GM19043 (cell line): ENCODE measurements around the gene CTAGE9.
"Not testable (repeated sequence)": the region's sequence is repeated elsewhere in the genome, so short reads cannot be mapped to it uniquely, and the experiment has no call there.

Source experiments
- ATAC-seq: cut with Tn5 transposase; IDR thresholded peaks from one replicate; pipeline ENCODE4 v1.9.1; 2021; ENCODE audit warnings: low read depth; ENCODE audit not compliant: unreplicated experiment

CTAGE9 gene, protein sequence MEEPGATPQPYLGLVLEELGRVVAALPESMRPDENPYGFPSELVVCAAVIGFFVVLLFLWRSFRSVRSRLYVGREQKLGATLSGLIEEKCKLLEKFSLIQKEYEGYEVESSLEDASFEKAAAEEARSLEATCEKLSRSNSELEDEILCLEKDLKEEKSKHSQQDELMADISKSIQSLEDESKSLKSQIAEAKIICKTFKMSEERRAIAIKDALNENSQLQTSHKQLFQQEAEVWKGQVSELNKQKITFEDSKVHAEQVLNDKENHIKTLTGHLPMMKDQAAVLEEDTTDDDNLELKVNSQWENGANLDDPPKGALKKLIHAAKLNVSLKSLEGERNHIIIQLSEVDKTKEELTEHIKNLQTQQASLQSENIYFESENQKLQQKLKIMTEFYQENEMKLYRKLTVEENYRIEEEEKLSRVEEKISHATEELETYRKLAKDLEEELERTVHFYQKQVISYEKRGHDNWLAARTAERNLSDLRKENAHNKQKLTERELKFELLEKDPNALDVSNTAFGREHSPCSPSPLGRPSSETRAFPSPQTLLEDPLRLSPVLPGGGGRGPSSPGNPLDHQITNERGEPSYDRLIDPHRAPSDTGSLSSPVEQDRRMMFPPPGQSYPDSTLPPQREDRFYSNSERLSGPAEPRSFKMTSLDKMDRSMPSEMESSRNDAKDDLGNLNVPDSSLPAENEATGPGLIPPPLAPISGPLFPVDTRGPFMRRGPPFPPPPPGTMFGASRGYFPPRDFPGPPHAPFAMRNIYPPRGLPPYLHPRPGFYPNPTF

DNA sequence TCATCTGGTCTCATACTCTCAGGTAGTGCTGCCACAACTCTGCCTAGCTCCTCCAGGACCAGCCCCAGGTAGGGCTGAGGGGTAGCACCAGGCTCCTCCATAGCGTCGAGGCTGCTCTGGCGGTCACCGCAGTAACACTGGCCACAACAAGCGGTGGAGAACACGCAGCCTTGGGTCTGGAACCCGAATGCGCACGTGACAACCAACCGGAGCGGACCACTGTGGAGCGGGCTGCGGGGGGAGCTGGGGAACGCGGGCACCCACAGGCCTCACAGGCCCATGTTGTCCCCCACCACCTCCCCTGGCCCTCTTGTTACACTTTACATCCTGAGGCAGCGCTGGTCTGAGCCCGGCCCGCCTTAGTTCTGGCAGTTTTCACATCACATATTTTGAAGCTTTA lies at the start of gene CTAGE9:
CTAGE9 (minus strand) TSS at position 101 of the 400 bp plus-strand sequence; CDS start at position 101, 0 bp downstream.
- ATAC-seq, result not testable (repeated sequence)

DNA sequence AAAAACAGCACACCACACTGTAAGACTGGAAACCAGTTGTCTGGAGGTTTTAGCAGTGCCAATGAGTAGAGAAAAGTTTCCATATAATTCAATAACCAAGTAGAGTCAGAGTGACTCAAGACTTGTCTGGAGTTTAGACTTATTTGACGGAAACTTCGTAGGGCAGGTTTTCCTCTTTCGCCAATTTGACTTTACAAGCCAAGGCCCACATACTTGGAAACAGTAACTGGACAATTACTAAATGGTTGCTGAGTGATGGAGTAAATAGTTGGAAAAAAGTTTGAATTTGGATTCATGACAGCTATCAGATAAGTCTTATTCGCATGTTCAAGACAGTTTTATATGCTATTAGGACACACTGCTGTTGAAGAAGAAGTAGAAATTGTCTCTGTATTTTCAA lies 48.1 kb upstream of the CTAGE9 start:
- ATAC-seq, result no peak

DNA sequence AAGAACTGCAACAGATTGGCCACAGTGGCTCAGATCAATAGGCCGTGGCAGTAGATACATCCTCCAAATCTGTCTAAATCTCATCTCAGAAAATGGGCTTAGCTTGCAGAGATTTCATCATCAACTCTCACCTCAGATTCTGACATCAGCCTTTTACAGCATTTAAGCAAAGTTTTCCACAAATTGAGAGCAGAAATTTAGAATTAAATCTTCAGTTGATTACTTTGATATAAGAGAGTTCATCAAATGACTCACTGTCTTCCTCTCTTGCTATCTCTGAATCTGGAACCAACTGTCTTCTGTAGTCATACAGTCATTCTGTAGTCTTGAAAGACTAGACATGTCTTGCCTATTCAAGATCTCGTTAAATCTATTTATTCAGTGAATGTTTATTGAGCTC lies 45.2 kb upstream of the CTAGE9 start:
- no peak for ATAC-seq

DNA sequence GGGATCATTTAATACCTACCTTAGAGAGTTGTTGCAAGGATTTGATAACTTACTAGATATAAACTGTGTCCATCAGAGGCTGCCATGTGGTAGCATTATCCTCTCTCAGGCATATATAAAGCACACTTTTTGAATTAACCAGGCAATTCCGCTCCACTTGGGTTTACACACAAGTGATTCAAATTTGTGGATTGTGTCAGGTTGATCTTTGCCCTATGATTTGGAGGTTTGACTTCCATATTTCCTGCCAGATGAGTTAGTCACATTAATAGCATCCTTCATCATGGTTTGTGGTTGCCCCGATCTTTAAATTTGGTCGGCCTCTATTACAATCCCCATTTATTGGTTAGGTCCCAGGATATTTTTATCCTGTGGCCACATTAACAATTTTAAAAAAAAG lies 44.8 kb upstream of the CTAGE9 start:
- ATAC-seq, result no peak

DNA sequence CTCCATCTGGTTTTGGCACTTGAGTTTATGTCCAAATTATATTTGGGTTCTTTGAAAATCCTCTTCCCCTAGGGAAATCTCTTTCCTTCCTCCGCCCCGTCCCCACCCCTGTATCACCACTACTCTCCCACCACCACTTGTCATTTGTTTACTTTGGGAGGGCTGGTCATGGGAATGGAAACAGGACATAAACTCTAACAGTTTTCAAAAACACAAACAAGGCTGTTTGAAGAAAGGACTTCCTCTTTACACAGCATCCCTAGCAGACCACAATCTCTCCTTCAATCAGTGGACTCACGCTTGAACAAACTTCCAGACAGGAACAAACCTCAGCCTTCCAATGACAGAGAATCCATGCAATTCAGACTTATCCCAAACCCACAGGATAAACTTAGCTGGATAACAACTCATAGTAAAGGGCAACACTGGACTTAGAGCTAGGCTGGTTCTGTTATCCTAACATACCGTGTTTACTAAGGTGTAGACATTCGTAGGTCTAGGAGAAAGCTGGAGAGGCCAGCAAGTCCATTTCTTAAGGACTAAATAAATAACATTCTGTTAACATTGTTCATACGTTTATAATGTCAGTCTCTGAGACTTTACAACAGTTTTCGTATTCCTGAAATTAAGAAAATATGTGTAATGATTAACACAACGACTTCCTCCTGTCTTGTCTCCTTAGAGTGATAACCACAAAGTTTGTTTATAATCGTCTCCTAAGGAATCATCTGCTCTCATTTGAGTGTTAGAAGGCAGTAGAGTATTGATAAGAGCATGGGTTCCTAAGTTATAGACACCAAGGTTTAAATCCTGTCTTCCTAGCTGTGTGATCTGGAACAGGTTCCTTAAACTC lies 44.1 kb upstream of the CTAGE9 start:
- no peak for ATAC-seq

DNA sequence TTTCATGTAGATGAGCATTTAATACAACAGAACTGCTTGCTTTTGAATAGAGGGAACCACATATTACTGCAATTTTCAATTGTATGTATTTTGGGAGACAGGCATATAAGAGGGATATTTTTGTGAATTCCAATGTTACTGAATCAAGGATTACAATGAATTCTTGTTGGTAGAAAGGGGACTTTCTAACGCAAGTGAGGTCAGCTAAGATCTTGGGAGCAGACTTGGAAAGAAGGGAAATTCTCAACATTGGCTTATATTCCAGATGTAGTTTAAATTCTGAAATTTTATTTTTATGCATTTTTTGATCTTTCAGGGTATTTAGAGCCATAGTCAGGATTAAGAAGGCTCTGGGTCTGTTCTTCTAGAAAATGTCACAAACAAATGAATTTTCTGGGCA lies 43.3 kb upstream of the CTAGE9 start:
- ATAC-seq, result no peak

DNA sequence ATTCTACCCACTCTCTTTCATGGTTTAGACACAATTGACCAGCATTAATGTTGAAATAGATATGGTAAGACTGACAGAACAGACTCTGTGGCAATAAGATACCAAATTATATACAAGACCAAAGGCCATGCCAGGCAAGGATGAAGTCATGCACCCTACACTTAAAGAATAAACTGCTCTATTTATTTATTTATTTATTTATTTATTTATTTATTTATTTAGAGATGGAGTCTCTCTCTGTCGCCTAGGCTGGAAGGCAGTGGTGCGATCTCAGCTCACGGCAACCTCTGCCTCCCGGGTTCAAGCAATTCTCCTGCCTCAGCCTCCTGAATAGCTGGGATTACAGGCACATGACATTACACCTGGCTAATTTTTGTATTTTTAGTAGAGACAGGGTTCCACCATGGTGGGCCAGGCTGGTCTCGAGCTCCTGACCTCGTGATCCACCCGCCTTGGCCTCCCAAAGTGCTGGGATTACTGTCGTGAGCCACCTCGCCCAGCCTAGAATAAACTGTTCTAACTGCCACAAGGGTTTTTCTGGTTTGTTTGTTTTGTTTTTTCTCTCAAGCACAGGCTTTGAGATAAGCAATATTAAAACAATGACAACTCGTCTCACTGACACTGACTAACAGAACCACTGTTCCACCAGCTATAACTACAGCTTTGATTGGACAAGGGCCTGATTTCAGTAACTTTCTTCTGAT lies 40.3 kb upstream of the CTAGE9 start:
- not testable (repeated sequence) for ATAC-seq

DNA sequence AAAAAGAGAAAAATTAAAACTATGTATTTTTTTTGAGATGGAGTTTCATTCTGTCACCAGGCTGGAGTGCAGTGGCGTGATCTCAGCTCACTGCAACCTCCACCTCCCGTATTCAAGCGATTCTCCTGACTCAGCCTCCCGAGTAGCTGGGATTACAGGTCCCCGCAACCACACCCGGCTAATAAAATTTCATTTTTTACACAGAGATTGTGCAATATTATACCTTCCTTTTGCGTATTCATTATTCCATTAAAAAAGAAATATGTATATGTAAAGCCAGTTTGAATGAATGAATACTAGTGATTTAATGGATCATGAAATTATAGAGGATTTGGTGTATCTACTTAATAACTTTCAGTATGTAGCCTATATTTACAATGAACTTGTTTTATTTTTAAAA lies 38.2 kb upstream of the CTAGE9 start:
- ATAC-seq, result no peak

DNA sequence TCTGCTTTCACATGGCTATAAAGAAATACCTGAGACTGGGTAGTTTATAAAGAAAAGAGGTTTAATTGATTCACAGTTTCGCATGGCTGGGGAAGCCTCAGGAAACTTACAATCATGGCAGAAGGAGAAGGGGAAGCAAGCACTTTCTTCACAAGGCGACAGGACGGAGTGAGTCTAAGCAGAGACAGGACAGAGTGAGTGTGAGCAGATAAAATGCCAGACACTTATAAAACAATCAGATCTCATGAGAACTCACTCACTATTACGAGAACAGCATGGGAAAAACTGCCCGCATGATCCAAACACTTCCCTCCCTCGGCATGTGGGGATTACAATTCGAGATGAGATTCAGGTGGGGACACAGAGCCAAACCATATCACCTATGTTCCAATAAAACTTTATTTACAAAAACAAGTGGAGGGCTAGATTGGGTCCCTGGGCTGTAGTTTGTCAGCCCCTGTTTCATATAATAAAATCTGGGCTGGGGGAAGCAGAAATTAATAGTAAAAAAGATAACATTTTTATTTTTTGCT lies 37.1 kb upstream of the CTAGE9 start:
- no peak for ATAC-seq

DNA sequence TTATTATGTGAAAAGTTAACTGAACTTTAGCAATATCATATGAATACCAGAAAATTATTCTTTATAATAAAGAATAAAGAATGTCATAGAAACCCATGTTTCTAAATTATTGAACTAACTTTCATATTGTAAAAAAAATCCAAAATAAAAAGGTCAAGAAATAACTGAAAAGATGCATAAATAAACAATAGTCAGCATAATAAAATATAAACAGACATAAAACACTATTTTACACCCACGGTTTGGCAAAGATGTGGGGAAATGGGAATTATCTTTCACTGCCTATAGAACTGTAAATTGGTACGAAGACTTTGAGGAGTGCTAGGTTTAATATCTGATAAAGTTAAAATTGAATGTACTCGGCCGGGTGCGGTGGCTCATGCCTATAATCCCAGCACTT lies 34.7 kb upstream of the CTAGE9 start:
- no peak for ATAC-seq

DNA sequence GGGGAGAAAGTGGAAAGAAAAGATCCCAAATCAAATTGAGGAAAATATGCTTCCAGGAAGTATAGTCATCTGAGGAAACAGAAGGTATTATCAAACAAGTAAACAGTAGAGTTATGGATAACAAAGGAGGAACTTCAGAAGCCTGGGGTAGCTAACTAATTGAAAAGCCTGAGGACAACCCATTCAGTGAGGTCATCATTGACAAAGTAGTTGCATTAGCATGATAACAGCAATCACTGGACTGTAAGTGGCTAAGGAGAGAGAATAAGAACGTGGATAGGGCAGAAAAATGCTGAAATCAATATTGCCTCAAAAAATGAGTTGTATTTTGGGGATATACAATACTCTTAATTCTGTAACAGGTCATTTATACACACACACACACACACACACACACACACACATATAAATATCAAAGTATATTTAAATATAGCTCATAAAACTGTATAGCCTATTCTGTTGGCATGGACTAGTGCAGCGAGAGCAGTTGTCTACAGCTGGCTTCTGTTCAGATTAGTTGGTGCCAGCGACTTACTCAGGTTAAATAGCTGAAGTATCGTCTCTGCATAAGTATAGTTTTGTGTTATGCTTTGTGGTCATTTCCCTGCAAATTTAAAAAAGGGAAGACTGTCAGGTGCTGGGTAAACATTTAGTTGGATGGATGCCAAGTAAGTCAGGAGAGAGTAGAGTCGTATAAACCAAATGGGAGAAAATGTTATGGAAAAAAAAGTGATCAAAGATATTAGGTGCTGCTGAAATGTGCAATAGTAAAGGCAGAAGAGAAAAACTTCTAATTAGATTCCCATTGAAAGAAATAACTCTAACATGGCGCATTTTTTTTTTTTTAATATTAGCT lies 33.8 kb upstream of the CTAGE9 start:
- ATAC-seq, result no peak

DNA sequence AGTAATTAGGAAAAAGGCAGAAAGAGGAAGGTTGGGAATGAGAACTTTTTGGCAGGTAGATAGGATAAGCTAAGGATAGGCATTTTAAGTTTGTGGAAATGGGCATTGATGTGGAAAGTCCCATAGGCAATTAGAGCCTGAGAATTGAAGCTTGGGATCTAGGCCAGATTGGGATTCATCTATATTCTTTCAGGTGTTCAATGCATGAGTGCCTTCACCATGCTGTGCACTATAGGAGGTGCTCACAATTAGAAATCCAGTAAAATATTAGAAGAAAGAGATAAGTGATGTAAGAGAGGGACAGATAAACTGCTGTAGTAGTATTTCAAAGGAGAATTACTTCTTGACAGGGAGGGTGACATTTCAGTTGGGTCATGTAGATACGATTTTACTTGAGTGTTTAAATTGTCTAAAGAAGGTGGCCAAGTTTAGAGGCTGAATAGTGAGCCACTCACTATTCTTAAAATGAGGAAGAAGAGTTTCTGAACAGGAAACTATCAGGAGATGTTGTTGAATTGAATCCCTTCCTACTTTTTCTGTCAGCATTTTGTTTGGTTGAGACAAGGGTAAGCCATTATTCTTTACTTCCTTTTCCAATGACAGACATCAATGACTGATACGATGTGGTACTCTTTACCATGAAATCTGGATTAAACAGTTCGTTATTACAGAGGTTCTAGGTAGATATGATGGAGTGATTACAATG lies 31.0 kb upstream of the CTAGE9 start:
- no peak for ATAC-seq

DNA sequence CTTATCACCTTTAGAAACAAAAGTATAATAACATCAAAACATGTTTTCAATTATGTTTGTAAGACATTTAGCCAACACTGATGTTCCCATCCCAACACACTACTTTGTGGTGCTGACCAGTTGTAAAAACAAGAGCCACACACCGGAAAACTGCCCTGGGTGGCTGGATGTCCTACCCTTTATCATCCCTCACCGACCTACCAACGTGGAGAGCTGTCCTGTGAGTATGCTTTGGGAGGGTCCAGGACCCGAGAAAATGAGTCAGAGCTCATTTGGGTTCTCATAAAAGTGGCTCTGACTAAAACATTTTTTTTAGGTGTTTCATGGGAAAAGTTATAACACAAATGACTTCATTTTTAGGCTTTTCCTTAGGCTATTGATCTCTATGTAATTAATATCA lies 29.3 kb upstream of the CTAGE9 start:
- ATAC-seq, result no peak

DNA sequence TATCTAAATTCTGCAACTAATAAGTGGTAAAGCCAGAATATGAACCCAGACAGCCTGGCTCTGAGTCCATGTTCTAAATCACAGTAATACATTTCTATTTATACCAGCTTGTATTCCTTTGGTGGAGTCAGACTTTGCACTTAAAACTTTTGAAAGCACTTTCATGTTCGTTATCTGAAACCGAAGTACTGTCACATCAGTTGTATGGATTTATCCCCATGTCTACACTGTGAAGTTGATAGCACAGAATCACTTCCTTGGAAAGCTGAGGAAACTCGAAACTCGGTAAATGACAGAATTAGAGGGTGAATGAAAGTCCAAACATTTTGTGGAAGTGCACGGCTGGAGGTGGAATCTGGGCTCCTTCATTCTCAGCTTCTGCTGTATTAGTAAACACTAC lies 28.3 kb upstream of the CTAGE9 start:
- ATAC-seq, result no peak

DNA sequence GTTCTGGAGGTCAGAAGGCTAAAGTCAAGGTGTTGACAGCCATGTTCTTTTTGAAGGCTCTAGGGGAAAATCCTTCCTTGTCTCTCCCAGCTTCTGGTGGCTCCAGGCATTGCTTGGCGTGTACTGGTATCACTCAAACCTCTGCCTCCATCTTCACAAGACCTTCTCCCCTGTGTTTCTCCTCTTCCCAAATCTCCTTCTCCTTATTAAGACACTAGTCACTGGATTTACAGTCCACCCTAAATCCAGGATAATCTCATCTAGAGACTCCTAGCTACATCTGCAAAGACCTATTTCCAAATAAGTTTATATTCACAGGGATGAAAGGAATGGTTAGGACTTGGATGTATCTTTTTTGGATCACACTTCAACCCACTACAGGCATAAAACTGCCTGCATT lies 26.0 kb upstream of the CTAGE9 start:
- ATAC-seq, result no peak

DNA sequence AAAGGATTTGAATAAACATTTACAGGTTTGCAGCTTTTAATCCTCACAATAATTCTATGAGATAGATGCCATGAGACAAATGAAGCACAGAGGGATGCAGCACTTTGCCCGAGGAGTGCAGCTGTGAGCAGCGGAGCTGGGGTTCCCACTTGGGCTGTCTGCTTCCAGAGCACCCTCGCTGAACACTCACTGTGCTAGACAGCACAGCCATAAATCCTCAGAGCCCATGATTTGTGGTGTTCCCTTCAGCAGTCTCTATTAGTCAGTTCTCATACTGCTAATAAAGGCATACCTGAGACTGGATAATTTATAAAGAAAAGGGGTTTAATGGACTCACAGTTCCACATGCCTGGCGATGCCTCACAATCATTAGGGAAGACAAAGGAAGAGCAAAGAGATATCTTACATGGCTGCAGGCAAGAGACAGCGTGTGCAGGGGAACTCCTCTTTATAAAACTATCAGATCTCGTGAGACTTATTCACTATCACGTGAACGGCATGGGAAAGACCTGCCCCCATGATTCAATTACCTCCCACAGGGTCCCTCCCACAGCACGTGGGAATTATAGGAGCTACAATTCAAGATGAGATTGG lies 25.3 kb upstream of the CTAGE9 start:
- no peak for ATAC-seq

DNA sequence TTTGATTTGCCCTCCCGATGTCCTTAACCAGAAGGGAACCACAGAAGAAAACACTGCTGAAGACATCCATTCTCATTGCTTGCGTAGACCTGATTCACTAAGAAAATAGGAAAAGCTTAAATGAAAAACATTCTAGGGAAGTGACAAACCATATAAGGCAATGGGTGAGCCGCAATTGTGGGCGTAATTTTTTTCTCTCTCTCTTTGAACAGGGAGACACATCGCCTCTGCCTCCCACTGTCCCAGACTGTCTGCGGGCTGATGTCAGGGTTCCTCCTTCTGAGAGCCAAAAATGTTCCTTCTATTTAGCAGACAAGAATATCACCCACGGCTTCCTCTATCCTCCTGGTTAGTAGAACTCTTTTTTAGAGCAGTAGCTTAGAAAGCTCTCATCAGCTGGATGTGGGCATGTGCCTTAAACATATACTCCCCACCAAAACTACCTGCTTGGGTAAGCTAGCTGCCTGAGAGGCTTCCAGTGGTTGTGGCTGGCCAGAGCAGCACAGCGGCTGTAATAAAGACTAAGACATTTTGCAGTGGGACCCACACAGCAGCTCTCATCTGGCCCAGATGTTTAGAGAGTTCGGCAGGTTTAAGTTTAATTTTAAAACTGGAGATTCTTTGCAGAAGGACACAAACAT lies 22.7 kb upstream of the CTAGE9 start:
- no peak for ATAC-seq

DNA sequence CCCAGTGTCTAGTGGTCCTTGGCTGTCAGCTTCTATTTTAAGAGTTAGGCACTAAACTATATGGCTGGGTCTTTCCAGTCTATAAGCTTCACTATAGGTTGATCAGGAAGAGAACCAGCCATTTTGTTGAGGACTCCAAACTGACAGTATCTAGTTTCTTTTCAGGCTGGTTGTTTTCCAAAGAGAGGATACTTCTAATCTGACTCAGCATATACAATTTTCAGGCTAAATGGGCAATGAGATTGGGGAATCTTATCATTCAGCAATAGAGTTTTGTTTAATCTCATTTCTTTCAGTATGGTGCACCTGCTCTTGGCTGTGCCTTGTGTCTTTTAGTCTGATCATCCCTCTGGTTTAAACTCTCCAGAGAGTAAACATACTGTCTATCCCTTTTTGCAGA lies 20.4 kb upstream of the CTAGE9 start:
- no peak for ATAC-seq
